Fibroblast of peridontal ligament (primary cell): Measurements from ENCODE around the gene AGTPBP1.

ENCODE experiments used
- DNase-seq: peaks from one replicate; pipeline ENCODE4 v3.0.0-alpha.2; 2010; ENCODE audit errors: extremely low read depth

Gene AGTPBP1

DNA sequence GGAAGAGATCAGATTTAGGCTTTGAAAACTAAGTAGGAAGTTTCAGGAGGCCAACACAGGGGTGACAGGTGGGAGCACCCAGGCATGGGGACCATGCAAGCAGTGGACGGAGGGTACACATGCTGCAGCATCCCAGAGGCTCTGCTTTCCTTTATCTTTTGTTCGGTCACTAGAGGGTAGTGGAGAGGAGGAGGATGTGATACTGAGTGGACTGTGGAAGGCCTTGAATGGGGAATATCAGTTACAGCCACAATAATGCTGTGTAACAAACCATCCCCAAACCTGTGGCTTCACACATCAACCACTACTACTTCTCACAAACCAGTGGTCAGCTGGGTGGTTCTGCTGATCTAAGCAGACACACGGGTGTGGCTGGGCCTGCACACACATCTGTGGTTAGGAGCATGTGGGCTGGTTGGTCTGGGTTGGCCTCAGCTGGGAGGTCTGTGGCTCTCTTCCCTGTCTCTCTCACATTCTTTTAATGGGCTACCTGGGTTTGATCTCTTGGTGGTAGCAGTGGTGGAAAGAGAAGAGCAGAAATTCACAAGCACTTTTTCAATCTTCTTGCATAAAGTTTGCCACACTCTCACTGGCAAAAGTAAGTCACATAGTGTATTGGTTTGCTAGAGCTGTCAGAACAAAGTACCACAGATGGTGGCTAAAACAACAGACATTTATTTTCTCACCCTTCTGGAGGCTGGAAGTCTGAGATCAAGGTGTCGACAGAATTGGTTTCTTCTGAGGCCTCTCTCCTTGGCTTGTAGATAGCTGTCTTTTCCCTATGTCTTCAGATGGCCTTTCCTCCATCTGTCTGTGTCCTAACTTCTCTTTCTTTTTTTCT, 238.7 kb downstream of the AGTPBP1 start:
- DNase-seq, result no peak

DNA sequence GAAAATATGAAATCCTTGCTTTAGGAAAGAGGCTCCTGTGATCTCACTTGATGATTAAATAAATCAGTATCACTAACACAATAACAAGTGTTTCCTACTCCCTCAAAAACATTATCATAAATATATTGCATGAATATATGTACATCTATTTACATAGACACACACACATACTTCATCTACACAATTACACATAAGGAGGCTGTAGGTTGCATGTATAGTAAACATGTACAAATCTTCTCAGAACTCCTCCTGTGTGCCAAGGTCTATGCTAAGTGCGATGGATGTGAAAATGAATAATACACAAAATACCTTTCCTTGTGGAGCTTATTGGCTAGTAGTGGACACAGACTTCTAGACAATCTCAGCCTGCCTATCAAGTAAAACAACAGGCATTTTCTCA, 239.9 kb downstream of the AGTPBP1 start:
- DNase-seq, result no peak

- no peak for DNase-seq
Observed at GRCh38 chr9:85501456-85501855, 240.3 kb downstream of the AGTPBP1 start.
